ENCODE results near the gene MRGPRE.
A peak's percentile ranks its signal among the peaks of the same experiment; 100 is the strongest.

Gene MRGPRE

GRCh38 chr11:3194016-3194816, 38.0 kb downstream of the MRGPRE start:
- peak; percentile 40 for DNase-seq

DNA sequence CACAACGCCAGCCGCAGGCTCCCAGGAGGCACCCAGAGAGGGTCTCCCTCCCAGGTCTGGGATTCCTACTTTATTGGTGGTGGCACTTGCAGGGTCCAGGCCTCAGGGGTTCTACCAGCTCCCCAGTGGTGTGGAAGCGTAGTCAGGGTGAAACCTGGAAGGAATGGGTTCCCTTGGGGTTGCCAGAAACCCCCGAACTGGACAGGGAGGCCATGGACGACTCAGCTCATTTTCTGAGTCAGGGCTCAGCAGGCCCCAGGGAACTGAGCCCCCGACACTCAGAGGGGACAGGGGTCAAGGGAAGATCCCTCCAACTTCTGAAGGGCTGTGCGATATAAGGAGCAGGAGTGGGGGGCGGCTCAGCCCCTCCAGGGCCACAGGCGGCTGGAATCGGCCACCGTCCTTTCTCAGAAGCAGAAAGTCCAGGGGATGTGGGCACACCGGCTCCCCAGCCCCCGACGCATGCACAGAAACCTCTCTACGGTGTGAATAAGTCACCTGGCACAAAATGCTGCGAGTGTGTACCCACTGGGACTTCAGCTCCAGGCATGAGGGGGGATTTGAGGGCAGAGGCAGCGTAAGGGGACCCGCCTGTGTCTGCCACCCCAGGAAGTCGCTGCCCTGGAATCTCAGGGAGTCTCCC, 38.7 kb downstream of the MRGPRE start:
- no peak for DNase-seq

DNA sequence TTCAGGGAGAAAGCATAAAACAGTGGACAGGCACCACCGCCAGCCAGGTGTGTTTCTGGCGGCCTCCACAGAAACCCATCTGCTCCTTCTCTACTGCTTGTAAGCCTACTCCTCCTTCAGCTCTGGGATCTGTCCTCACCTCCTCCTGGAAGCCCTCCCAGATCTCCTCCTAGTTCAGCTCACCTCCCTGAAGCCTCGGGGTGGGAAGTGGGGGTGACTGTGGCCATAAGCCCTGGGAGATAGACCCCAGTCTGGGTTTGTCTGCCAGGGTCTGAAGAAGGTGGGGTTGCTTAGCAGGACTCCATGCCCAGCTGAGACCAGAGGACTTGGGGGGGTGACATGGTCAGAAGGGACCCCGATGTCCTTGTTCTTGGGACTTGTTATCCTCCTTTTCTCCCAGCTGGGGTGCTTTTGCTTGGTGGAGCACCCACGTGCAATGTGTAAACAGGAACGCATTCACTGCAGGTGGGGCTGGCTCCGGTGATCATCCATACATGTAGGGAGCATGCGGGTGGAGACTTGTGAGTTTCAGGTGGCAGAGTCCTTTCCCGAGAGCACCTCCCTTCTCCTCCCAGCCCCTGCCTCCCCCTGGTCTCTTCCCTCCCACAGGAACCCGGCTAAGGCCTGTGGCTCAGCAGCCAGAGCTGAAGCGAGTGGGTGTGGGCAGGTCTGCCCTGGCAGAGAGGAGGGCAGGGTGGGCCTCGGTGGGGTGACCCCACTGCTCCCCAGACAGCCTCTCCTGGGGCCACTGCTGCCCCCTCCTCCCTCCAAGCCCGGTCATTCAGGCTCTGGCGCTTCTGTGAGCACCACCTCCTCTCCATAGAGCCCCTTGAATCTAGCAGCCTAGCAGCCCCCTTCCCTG, 39.5 kb downstream of the MRGPRE start:
- DNase-seq, result no peak

- DNase-seq, result no peak
Measured at GRCh38 chr11:3191586-3192324, 40.5 kb downstream of the MRGPRE start.

DNA sequence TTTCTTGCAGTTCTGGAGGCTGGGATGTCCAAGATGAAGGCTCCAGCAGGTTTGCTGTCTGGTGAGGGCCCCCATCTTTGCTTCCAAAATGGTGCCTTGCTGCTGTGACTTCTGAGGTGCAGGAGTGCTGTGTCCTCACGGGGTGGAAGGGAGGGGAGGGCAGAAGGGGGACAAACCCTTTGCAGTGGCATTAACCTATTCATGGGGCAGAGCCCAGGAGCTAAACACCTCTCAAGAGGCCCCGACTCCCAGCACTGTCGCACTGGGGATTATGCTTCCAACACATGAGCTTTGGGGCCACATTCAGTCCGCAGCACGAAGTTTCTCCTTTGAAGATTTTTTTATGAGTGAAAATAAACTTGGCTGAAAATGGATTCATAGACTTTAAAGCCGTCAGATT, 41.6 kb downstream of the MRGPRE start:
- no peak for DNase-seq

DNA sequence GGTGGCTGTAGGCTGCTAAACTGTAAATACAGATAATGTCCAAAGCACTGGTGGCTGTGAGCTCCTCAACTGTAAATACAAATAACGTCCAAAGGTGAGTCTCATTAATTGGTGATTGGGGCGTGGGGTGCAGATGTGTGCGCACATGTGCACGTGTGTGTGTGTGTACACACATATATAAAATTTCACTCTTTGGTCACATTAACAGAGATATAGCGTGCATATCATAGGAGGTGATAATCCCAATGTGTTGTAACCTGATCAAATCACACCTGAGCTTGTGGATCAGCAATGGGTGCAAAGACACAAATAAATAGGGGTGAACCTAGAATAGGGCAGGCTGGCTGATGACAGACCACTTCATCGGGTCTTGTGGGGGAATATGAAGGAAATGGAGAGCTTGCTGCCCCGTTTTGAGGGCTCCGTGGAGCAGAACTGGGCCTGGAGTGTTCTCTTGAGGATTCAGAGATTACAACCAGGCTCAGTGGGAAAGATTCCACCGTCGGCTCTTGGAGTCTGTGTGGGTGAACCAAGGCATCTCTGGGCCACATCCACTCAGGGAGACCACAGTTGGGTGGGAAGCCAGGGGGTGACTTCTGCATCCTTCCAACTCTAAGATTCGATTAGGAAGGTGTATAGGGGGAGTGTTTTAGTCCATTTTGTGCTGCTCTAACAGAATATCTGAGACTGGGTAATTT, 42.2 kb downstream of the MRGPRE start:
- DNase-seq, result no peak

GRCh38 chr11:3189196-3189843, 42.9 kb downstream of the MRGPRE start:
- no peak for DNase-seq

DNA sequence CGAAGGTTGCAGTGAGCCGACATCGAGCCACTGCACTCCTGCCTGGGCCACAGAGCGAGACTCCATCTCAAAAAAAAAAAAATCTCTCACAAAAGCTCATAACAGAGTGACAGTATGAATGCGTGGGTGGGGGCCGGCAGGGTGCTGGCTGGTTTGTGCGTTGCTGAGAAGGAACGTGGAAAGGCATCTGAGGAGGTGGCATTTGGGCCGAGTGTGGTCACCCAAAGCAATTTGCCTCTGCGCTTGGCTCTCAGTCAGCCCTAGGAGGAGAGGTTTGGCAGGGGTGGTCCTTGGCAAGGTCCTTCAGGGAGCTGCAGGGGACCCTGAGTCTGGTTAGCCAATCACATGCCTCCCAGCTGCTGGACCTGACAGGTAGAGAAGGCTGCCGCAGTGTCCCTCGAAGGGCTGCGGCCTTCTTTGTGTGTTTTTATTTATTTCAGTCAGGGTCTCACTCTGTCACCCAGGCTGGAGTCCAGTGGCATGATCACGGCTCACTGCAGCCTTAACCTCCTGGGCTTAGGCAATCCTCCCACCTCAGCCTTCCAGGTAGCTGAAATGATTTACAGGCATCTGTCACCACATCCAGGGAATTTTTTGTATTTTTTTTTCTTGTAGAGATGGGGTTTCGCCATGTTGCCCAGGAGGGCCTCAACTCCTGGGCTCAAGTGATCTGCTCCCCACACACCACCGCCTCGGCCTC, 43.6 kb downstream of the MRGPRE start:
- no peak for DNase-seq

DNA sequence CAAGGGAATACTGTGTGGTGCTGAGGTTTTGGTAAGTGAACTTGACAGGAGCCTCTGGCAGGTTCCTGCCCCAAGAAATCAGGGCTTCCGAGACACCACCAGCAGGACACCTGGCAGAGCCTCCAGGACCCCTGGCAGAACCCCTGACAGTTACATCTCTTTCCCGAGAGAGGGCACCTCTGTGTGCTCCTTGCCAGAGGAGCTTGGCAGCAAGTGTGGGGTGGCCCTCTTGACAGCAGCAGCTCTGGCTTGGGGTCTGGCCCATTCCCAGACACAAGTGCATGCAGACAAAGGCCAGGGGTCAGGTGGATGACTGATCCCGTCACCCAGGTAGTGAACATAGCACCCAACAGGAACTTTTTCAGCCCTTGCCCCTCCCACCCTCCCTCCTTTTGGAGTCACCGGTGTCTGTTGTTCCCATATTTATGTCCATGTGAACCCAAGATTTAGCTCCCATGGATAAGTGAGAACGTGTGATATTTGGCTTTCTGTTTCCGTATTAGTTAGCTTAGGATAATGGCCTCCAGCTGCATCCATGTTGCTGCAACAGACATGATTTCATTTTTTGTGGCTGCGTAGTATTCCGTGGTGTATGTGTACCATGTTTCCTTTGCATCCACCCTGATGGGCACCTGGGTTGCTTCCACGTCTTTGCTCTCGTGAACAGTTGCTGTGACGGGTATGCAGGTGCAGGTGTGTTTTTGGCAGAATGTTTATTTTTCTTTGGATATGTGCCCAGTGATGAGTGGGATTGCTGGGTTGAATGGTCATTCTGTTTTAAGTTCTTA, 45.9 kb downstream of the MRGPRE start:
- no peak for DNase-seq

GRCh38 chr11:3184732-3185347, 47.4 kb downstream of the MRGPRE start:
- no peak for DNase-seq

GRCh38 chr11:3183523-3183922, 48.7 kb downstream of the MRGPRE start:
- no peak for DNase-seq

DNA sequence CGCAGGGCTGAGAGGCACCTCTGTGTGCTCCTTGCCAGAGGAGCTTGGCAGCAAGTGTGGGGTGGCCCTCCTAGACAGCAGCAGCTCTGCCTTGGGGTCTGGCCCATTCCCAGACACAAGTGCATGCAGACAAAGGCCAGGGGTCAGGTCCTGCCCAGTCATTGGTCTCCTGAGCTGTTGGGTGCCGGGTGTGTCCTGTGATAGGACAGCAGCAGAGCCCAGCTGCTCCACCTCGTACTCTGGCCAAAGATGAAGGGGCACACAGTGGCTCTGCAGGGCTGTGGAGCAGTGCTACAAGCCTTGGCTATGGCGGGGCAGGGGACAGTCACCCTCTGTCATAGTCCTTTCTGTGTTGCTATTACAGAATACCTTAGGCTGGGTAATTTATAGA, 49.8 kb downstream of the MRGPRE start:
- no peak for DNase-seq

- no peak for DNase-seq
Measured at GRCh38 chr11:3181725-3182461, 50.3 kb downstream of the MRGPRE start.

DNA sequence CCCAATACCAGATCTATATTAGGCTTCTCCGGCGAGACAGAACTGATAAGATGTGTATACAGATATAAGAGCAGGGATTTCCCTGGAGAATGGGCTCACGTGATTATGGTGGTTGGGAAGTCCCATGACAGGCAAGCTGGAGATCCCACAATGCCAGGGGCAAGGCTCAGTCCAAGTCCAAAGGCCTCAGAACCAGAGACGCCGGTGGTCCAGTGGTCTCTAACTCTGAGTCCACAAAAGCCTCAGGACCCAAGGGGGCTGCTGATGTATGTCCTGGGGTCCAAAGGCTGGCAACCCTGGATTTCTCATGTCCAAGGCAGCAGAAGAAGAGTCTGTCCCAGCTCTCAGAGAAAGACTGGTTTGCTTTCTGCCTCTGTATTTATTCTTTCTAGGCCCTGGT, 51.3 kb downstream of the MRGPRE start:
- no peak for DNase-seq

DNA sequence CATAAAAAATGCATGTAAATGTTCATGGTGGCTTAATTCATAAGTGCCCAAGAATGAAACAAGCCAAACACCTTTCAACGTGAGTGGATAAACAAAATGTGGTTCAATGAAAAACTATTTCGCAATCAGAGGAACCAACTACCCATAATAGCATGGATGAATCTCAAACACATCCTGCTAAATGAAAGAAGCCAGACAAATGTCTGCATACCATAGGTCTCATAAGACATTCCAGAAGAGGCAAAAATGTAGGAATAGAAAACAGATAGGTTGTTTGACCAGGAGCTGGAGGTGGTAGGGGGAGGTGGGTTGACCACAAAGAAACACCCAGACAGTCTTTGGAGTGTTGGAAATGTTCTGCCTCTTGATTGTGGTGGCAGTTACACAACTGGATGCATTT, 53.9 kb downstream of the MRGPRE start:
- DNase-seq, result no peak

GRCh38 chr11:3177931-3178330, 54.3 kb downstream of the MRGPRE start:
- DNase-seq, result no peak
